ENCODE results near the gene PLA2G15.

- no peak for TF ChIP-seq CTCF (IDR thresholded peaks at IDR 0.05)
- TF ChIP-seq POLR2A (IDR thresholded peaks at IDR 0.05): no peak
These were observed 27.7 kb upstream of the PLA2G15 start for GRCh38 chr16:68217506-68217905.
